GM21381 (cell line): ENCODE data around the gene DYNC2H1.

Experiments used
- ATAC-seq: cut with Tn5 transposase; IDR thresholded peaks from one replicate; pipeline ENCODE4 v1.9.1; 2021; ENCODE audit warnings: mild to moderate bottlenecking, moderate library complexity; ENCODE audit not compliant: unreplicated experiment

DYNC2H1 gene

DNA sequence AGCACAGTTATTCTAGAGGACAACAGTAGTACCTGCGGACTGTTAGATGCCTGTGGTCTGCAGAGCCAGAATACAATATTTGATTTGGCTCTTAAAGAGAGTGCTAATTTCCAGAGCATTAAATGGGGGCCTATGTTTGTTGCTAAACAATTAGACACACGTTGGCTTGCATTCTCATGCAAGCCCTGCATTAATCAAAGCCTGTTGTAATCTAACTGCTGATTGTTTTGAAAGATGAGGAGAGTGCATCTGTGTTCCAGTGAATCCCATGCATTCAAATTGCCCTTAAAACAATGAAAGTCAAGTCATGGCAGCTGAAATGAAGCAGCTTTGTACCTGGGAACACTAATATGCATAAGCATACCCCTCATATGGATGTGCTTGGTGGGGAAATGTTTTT is 419.4 kb downstream of the DYNC2H1 start:
- ATAC-seq: no peak

DNA sequence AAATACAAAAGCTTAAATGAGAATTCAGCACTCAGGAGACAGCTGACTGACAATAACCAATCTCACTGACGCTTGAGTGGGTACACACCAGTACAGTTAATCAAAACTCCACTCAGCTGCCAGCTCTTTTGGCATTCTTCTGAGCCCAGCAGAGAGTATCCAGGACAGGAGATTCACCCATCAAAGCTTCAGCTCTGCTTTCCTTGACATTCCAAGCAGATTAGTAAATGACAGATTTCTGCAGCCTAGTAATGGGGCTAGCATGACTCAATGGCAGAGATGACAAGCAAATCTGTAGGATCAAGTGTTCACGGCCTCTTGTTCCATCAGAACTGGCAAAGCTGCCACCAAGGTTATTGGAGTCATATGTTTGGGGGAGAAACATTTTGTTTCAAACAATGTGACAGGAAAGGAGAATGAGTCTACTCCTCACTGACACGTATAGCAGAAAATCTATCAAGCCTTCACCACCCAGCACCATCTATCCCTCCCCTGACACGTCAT is 420.0 kb downstream of the DYNC2H1 start:
- ATAC-seq: no peak
